Measurements from ENCODE around the gene OSBPL3. TPM values are rescaled to one million over a fixed set of nuclear protein-coding genes. Genes with fewer than 3 reads are reported as not detected.
"Not testable (repeated sequence)": the region's sequence is repeated elsewhere in the genome, so short reads cannot be mapped to it uniquely, and the experiment has no call there.

The OSBPL3 gene
- total RNA-seq, 1 experiment from 2014 or later = 9.2 TPM

- no peak overlapping the region for H3K27ac ChIP-seq (ENCODE audit: low read length)
- in situ Hi-C loops (cut with HindIII; ENCODE audit: low pct_unique_long_range_greater_than_20kb, low sequenced_read_pairs) = no loop called here
- no peak for ATAC-seq
- ChIA-PET CTCF (no interaction called here), POLR2A (no interaction called here)
- intact Hi-C loops (cut with micrococcal nuclease; ENCODE audit: unreplicated experiment) = no loop called here
- H3K4me3 ChIP-seq (ENCODE audit: low read depth in 2 of 2, low read length in 2 of 2) = no peak overlapping the region
- peaks cover under 1% of the 10 kb centered on the region; the same call in 1 of the 2 replicates for H3K9me3 ChIP-seq (ENCODE audit: control insufficient read depth, insufficient read depth, low read depth, low read length)
- H3K4me1 ChIP-seq (ENCODE audit: control insufficient read depth, insufficient read depth, low read length) = no peaks in the 10 kb centered on the region
- TF ChIP-seq CTCF (IDR thresholded peaks at IDR 0.05) (no peak), SIN3A (IDR thresholded peaks at IDR 0.05; ENCODE audit: borderline replicate concordance, insufficient read depth, low read depth, low read length) (no peak), POLR2AphosphoS5 (IDR thresholded peaks at IDR 0.05; ENCODE audit: low read depth, low read length) (no peak)
- BruUV-seq (replicated peaks) = no TSS peak
- DNase-seq (ENCODE audit: low read depth, low spot score) = no peak
- H3K27me3 ChIP-seq (ENCODE audit: control insufficient read depth, insufficient read depth, low read length) = no peaks in the 10 kb centered on the region
- no peaks in the 10 kb centered on the region for H3K36me3 ChIP-seq (ENCODE audit: control insufficient read depth, insufficient read depth, low read length)
Measured at GRCh38 chr7:25014756-25015155, 34.8 kb upstream of the OSBPL3 start.

GRCh38 chr7:25012710-25013109 is 32.7 kb upstream of the OSBPL3 start:
- intact Hi-C loops (cut with micrococcal nuclease; ENCODE audit: unreplicated experiment); CTCF ChIA-PET; POLR2A ChIA-PET; H3K9me3 ChIP-seq (ENCODE audit: control insufficient read depth, insufficient read depth, low read depth, low read length); DNase-seq (ENCODE audit: low read depth, low spot score); H3K36me3 ChIP-seq (ENCODE audit: control insufficient read depth, insufficient read depth, low read length); H3K4me1 ChIP-seq (ENCODE audit: control insufficient read depth, insufficient read depth, low read length); H3K27me3 ChIP-seq (ENCODE audit: control insufficient read depth, insufficient read depth, low read length); H3K4me3 ChIP-seq (ENCODE audit: low read depth in 2 of 2, low read length in 2 of 2); H3K27ac ChIP-seq (ENCODE audit: low read length); BruUV-seq (replicated peaks); in situ Hi-C loops (cut with HindIII; ENCODE audit: low pct_unique_long_range_greater_than_20kb, low sequenced_read_pairs); ATAC-seq: not testable (repeated sequence)

- no peak overlapping the region for H3K4me3 ChIP-seq (ENCODE audit: low read depth in 2 of 2, low read length in 2 of 2)
- in situ Hi-C loops (cut with HindIII; ENCODE audit: low pct_unique_long_range_greater_than_20kb, low sequenced_read_pairs) = no loop called here
- intact Hi-C loops (cut with micrococcal nuclease; ENCODE audit: unreplicated experiment) = no loop called here
- no peaks in the 10 kb centered on the region for H3K27me3 ChIP-seq (ENCODE audit: control insufficient read depth, insufficient read depth, low read length)
- DNase-seq (ENCODE audit: low read depth, low spot score) = no peak
- no peak overlapping the region for H3K27ac ChIP-seq (ENCODE audit: low read length)
- H3K4me1 ChIP-seq (ENCODE audit: control insufficient read depth, insufficient read depth, low read length) = no peaks in the 10 kb centered on the region
- ChIA-PET CTCF (interaction anchor here (0.7 kb wide), 1 partner anchor 200 kb away, joined by 3 read pairs; no protein-coding TSS in a partner anchor), POLR2A (no interaction called here)
- no peak for ATAC-seq
- BruUV-seq (replicated peaks) = no TSS peak
- H3K36me3 ChIP-seq (ENCODE audit: control insufficient read depth, insufficient read depth, low read length) = no peaks in the 10 kb centered on the region
- no peak for TF ChIP-seq TCF7L2 (IDR thresholded peaks at IDR 0.05; ENCODE audit: low read depth, low read length)
- TF ChIP-seq REST (IDR thresholded peaks at IDR 0.05; ENCODE audit: insufficient read depth in 1 of 2, low read depth in 2 of 2, low read length in 1 of 2) = no peak
- TF ChIP-seq POLR2AphosphoS5 (IDR thresholded peaks at IDR 0.05; ENCODE audit: low read depth, low read length) = no peak
- no peak for TF ChIP-seq SIN3A (IDR thresholded peaks at IDR 0.05; ENCODE audit: borderline replicate concordance, insufficient read depth, low read depth, low read length)
- TF ChIP-seq CTCF (IDR thresholded peaks at IDR 0.05) = no peak
- H3K9me3 ChIP-seq (ENCODE audit: control insufficient read depth, insufficient read depth, low read depth, low read length) = peaks cover 2% of the 10 kb centered on the region; the same call in 1 of the 2 replicates
Measured at GRCh38 chr7:25012254-25012653, 32.3 kb upstream of the OSBPL3 start.

Measured in Panc1 (cell line).